HG03432 (cell line): ENCODE data around the gene MDGA2.
"Not testable (repeated sequence)": the region's sequence is repeated elsewhere in the genome, so short reads cannot be mapped to it uniquely, and the experiment has no call there.

ENCODE experiments used
- ATAC-seq: cut with Tn5 transposase; IDR thresholded peaks from one replicate; pipeline ENCODE4 v1.9.1; 2021; ENCODE audit warnings: mild to moderate bottlenecking, moderate library complexity; ENCODE audit not compliant: unreplicated experiment

Gene MDGA2

GRCh38 chr14:47246367-47246766, 429.0 kb downstream of the MDGA2 start:
- no peak for ATAC-seq

GRCh38 chr14:47242579-47242978, 432.8 kb downstream of the MDGA2 start:
- not testable (repeated sequence) for ATAC-seq

- ATAC-seq, result no peak
These were observed 434.5 kb downstream of the MDGA2 start for GRCh38 chr14:47240748-47241437.

- ATAC-seq, result no peak
These were observed 439.8 kb downstream of the MDGA2 start for GRCh38 chr14:47235619-47236018.

GRCh38 chr14:47226877-47227520, 448.4 kb downstream of the MDGA2 start:
- no peak for ATAC-seq

- ATAC-seq, result no peak
These were observed 451.7 kb downstream of the MDGA2 start for GRCh38 chr14:47223656-47224055.

- no peak for ATAC-seq
These were observed 455.3 kb downstream of the MDGA2 start for GRCh38 chr14:47220096-47220495.

GRCh38 chr14:47211263-47211662, 464.1 kb downstream of the MDGA2 start:
- ATAC-seq, result no peak

- no peak for ATAC-seq
These were observed 465.3 kb downstream of the MDGA2 start for GRCh38 chr14:47210099-47210498.

GRCh38 chr14:47208434-47208833, 467.0 kb downstream of the MDGA2 start:
- no peak for ATAC-seq

- ATAC-seq, result no peak
These were observed 467.8 kb downstream of the MDGA2 start for GRCh38 chr14:47207617-47208016.

- no peak for ATAC-seq
These were observed 474.7 kb downstream of the MDGA2 start for GRCh38 chr14:47200740-47201139.

GRCh38 chr14:47195582-47195981, 479.8 kb downstream of the MDGA2 start:
- no peak for ATAC-seq

GRCh38 chr14:47194055-47194454, 481.4 kb downstream of the MDGA2 start:
- no peak for ATAC-seq

- ATAC-seq, result not testable (repeated sequence)
These were observed 483.2 kb downstream of the MDGA2 start for GRCh38 chr14:47192203-47192602.

GRCh38 chr14:47191700-47192099, 483.7 kb downstream of the MDGA2 start:
- no peak for ATAC-seq

GRCh38 chr14:47189911-47190484, 485.4 kb downstream of the MDGA2 start:
- ATAC-seq, result no peak

GRCh38 chr14:47186486-47186885, 488.9 kb downstream of the MDGA2 start:
- no peak for ATAC-seq

GRCh38 chr14:47179906-47180305, 495.5 kb downstream of the MDGA2 start:
- ATAC-seq, result no peak

GRCh38 chr14:47171896-47172295, 503.5 kb downstream of the MDGA2 start:
- ATAC-seq, result not testable (repeated sequence)

- ATAC-seq, result no peak
These were observed 508.0 kb downstream of the MDGA2 start for GRCh38 chr14:47167402-47167801.

- ATAC-seq, result no peak
These were observed 520.0 kb downstream of the MDGA2 start for GRCh38 chr14:47155395-47155794.
